GM12878 (cell line): Measurements from ENCODE around the gene GPR62. TPM values are rescaled to one million over a fixed set of nuclear protein-coding genes. Genes with fewer than 3 reads are reported as not detected.

Experiments used
- ATAC-seq: fragments of 200-7000 bp; cut with Tn5 transposase; 3 replicates; pipeline ENCODE4 v1.9.1; 2020; ENCODE audit warnings: mild to moderate bottlenecking, moderate library complexity
- BruUV-seq: library from RNA; stranded (reverse); fragments of 400-500 nt; replicated peaks from 2 replicates; lab custom pipeline; 2021; lab: Mats Ljungman, UMichigan
- CTCF ChIA-PET: fragments of 300-600 bp; sonication (Branson Sonifier 250); formaldehyde crosslinking; extraction: SDS; loops from one replicate; lab custom pipeline; 2021; ENCODE audit warnings: inconsistent platforms; lab: Yijun Ruan, JAX
- POLR2A ChIA-PET: fragments of 350-600 bp; formaldehyde crosslinking; extraction: SDS; loops from one replicate; lab custom pipeline; 2021; ENCODE audit warnings: inconsistent platforms; lab: Charles Lee
- RAD21 ChIA-PET: fragments of 300-600 bp; sonication (Branson Sonifier 250); formaldehyde crosslinking; loops from one replicate; lab custom pipeline; 2023; ENCODE audit warnings: antibody characterized with exemption; ENCODE audit not compliant: unreplicated experiment; lab: Charles Lee
- SMC1A ChIA-PET: fragments of 300-600 bp; sonication (Branson Sonifier 250); formaldehyde crosslinking; loops from one replicate; lab custom pipeline; 2023; ENCODE audit not compliant: unreplicated experiment, uncharacterized antibody; lab: Charles Lee
- DNase-seq: peaks from one replicate; pipeline ENCODE4 v3.0.0-alpha.2; 2011; ENCODE audit warnings: low read depth, low spot score
- FAIRE-seq: peaks from 3 replicates; lab custom pipeline; 2011; peaks lifted over from hg19 to GRCh38; lab: Jason Lieb, UNC
- H2AFZ ChIP-seq: 2 replicates; pipeline ENCODE4 v1.6.0; 2011; ENCODE audit warnings: low read depth, low read length, control low read depth; ENCODE audit not compliant: control insufficient read depth
- H3K27ac ChIP-seq: 2 replicates; pipeline ENCODE4 v1.5.1; 2011; ENCODE audit warnings: control low read depth; ENCODE audit not compliant: control insufficient read depth, insufficient read depth
- H3K27me3 ChIP-seq, 2 experiments: replicated peaks in 1 of 2; 2 replicates each; pipeline versions ENCODE4 v1.6.0 to v1.6.1; 2011; ENCODE audit warnings: low read length in 1 of 2; ENCODE audit not compliant: control insufficient read depth in 2 of 2, insufficient read depth in 2 of 2
- H3K36me3 ChIP-seq, 2 experiments: 2 replicates each; pipeline ENCODE4 v1.5.1; 2011; ENCODE audit warnings: low read length in 1 of 2; ENCODE audit not compliant: control insufficient read depth in 2 of 2, insufficient read depth in 2 of 2
- H3K4me1 ChIP-seq: 2 replicates; pipeline ENCODE4 v1.6.1; 2011; ENCODE audit warnings: mild to moderate bottlenecking, low read length, moderate library complexity, mixed read lengths; ENCODE audit not compliant: control insufficient read depth, insufficient read depth
- H3K4me2 ChIP-seq: 2 replicates; pipeline ENCODE4 v1.6.0; 2011; ENCODE audit warnings: control low read depth; ENCODE audit not compliant: control insufficient read depth, insufficient read depth
- H3K4me3 ChIP-seq: fragments of 200-600 bp; sonication (generic); 2 replicates; pipeline ENCODE4 v1.5.1; 2016
- H3K79me2 ChIP-seq: 2 replicates; pipeline ENCODE4 v1.6.0; 2011; ENCODE audit warnings: low read length; ENCODE audit not compliant: control insufficient read depth, insufficient read depth
- H3K9ac ChIP-seq: 2 replicates; pipeline ENCODE4 v1.8.0; 2011; ENCODE audit warnings: low read length, control low read depth, mixed read lengths; ENCODE audit not compliant: control insufficient read depth, insufficient read depth
- H3K9me3 ChIP-seq: replicated peaks from 3 replicates; pipeline ENCODE4 v1.5.1; 2011; ENCODE audit warnings: mild to moderate bottlenecking, low read length; ENCODE audit not compliant: control insufficient read depth, insufficient read depth
- H4K20me1 ChIP-seq: 2 replicates; pipeline ENCODE4 v1.6.0; 2011; ENCODE audit not compliant: control insufficient read depth, insufficient read depth
- CREB1 ChIP-seq: IDR thresholded peaks from 2 replicates; pipeline ENCODE4 v1.6.1; 2012; ENCODE audit warnings: low read depth, mild to moderate bottlenecking, inconsistent platforms
- EP300 ChIP-seq, 2 experiments: fragments of 150-350 bp in 1 of 2; IDR thresholded peaks; 2 replicates each; pipeline ENCODE4 v1.6.1; 2011 to 2012; ENCODE audit warnings: low read depth in 2 of 2, low read length in 2 of 2, borderline replicate concordance in 1 of 2, improper control_type of control experiment in 1 of 2, inconsistent platforms in 1 of 2; ENCODE audit not compliant: control insufficient read depth in 1 of 2
- FOS ChIP-seq: IDR thresholded peaks from 3 replicates; pipeline ENCODE4 v1.6.1; 2011; ENCODE audit warnings: borderline replicate concordance; ENCODE audit not compliant: insufficient read length; ENCODE audit errors: extremely low read depth
- PAX5 ChIP-seq: IDR thresholded peaks from 2 replicates; pipeline ENCODE4 v1.6.1; 2011; ENCODE audit warnings: low read depth, low read length, borderline replicate concordance
- POU2F2 ChIP-seq: IDR thresholded peaks from 3 replicates; pipeline ENCODE4 v1.6.1; 2011; ENCODE audit warnings: low read depth, mild to moderate bottlenecking, low read length, borderline replicate concordance
- WGBS: methylation state at CpG from one replicate; pipeline ENCODE4 v1.1.6; 2016; ENCODE audit warnings: low lambda C conversion rate; ENCODE audit not compliant: insufficient replicate concordance, insufficient coverage; ENCODE audit errors: missing lambda C conversion rate; 5-methylcytosine and 5-hydroxymethylcytosine counted together
- in situ Hi-C: fragments of 300-500 bp; cut with MboI; formaldehyde crosslinking; loops from 9 replicates; pipeline ENCODE4 v1.14.3; 2018; ENCODE audit warnings: mixed read lengths
- intact Hi-C: fragments of 100-400 bp; cut with micrococcal nuclease; formaldehyde crosslinking; loops from one replicate; pipeline ENCODE4 v1.14.2; 2022; ENCODE audit not compliant: unreplicated experiment
- polyA plus RNA-seq, 11 experiments: library from polyadenylated mRNA; depleted of rRNA in 4 of 11; unstranded in 6 of 11; stranded (reverse) in 5 of 11; fragments of >200 nt; fragmentation: Nextera tagmentation in 4 of 11; fragmentation: Illumina TruSeq in 1 of 11; extraction: Ambion mirVana in 4 of 11; extraction: Trizol in 1 of 11; gene quantifications; 1 replicate in 1 of 11; 2 replicates in 10 of 11; pipeline versions ENCODE4 v1.2.1 to v1.2.3, GENCODE V29; 2011 to 2016; ENCODE audit warnings: inconsistent platforms in 2 of 11, missing spikeins in 2 of 11, low read depth in 1 of 11
- total RNA-seq, 4 experiments: library from RNA; depleted of rRNA in 3 of 4; stranded (reverse); fragments of >200 nt in 3 of 4; fragmentation: Illumina TruSeq in 1 of 4; extraction: Trizol in 1 of 4; gene quantifications; 2 replicates each; pipeline versions ENCODE4 v1.2.1 to v1.2.3, GENCODE V29; 2013 to 2021

GPR62 gene
- total and polyA plus RNA-seq, 10 of the 15 experiments (the other 5 are each of a cell fraction or from before 2014, with no cell fraction given), result not detected

DNA sequence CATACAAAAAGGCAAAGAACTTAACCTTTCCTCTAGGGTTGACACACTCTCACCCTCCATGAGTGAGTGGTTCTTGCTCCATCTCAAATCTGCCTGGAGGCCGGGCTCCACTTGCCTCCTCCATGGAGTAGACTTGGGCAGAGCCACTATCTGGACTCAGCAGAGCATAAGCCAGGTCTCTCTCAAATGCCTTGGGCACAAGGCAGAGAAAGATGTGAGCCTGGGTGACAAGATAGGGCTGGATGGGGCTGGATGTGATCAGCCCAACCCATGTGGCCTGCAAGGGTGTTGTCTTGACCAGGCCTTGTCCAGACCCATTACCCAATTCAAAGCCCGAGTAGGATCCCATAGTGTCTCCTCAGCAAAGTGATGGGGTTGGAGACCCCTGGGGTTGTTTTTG, 44.7 kb downstream of the GPR62 start:
- ChIA-PET POLR2A (interaction anchor here (1.2 kb wide), 1 partner anchor 58 kb away, joined by 3 read pairs; the partner anchor contains the start of gene RRP9), CTCF (interaction anchor here (2.9 to 10.6 kb wide), 6 partner anchors 56 to 339 kb away, joined by 11 to 334 read pairs (median 92); partner anchors contain the start of genes DUSP7, PARP3 and RRP9), SMC1A (interaction anchor here (1.8 to 7.7 kb wide), 5 partner anchors 36 to 144 kb away, joined by 6 to 179 read pairs (median 16); partner anchors contain the start of genes DUSP7, PARP3 and RRP9), RAD21 (interaction anchor here (2.5 to 8.5 kb wide), 4 partner anchors 37 to 146 kb away, joined by 15 to 165 read pairs (median 72); no protein-coding TSS in a partner anchor)
- no peak overlapping the region for H3K4me3 ChIP-seq
- H3K4me1 ChIP-seq, result peaks cover 5% of the 10 kb centered on the region; the same call in 1 of the 2 replicates
- H3K9me3 ChIP-seq, result no peaks in the 10 kb centered on the region
- no peaks in the 10 kb centered on the region for H4K20me1 ChIP-seq
- peaks cover 0 to under 1% of the 10 kb centered on the region in 2 experiments; a peak in 1 of 4 replicates for H3K36me3 ChIP-seq
- DNase-seq (no peak), FAIRE-seq (no peak), ATAC-seq (no peak)
- H3K79me2 ChIP-seq, result peaks cover 9% of the 10 kb centered on the region
- BruUV-seq, result no TSS peak
- no peak overlapping the region for H3K27ac ChIP-seq
- in situ Hi-C loops (loop anchor here (5.0 kb wide), 1 partner anchor 142 kb away; no protein-coding TSS in a partner anchor), intact Hi-C loops (no loop called here)
- H3K27me3 ChIP-seq, result no peaks in the 10 kb centered on the region; a peak in 2 of 4 replicates
- no peak overlapping the region for H3K9ac ChIP-seq
- WGBS, result 18% methylated on average over 2 of the region's 2 CpGs
- TF ChIP-seq CREB1 (no peak), FOS (no peak), PAX5 (no peak), EP300 (IDR thresholded peaks at IDR 0.05; ENCODE audit: borderline replicate concordance in 1 of 2, control insufficient read depth in 1 of 2, low read depth in 2 of 2, low read length in 2 of 2) (no peak), POU2F2 (no peak)
- H2AFZ ChIP-seq, result no peak overlapping the region
- no peak overlapping the region for H3K4me2 ChIP-seq
